Fibroblast of mammary gland (primary cell): ENCODE measurements around the gene CLEC3A.
A peak's percentile ranks its signal among the peaks of the same experiment; 100 is the strongest.
"Not testable (repeated sequence)": the region's sequence is repeated elsewhere in the genome, so short reads cannot be mapped to it uniquely, and the experiment has no call there.

Source experiments
- DNase-seq: peaks from one replicate; pipeline ENCODE4 v3.0.0-alpha.2; 2010; ENCODE audit warnings: low read depth
- H3K4me3 ChIP-seq: 2 replicates; pipeline ENCODE4 v1.5.1; 2011; ENCODE audit warnings: low read depth, mild to moderate bottlenecking, low read length, moderate library complexity; ENCODE audit not compliant: control insufficient read depth
- CTCF ChIP-seq: conservative IDR thresholded peaks from 2 replicates; pipeline ENCODE4 v1.5.1; 2011; ENCODE audit warnings: low read depth, low read length, inconsistent platforms; ENCODE audit not compliant: control insufficient read depth, insufficient read depth

Gene CLEC3A

GRCh38 chr16:77987810-77988209, 34.5 kb upstream of the CLEC3A start:
- H3K4me3 ChIP-seq: no peak overlapping the region
- no peak for TF ChIP-seq CTCF
- DNase-seq: no peak

GRCh38 chr16:77989846-77990245, 32.5 kb upstream of the CLEC3A start:
- no peak overlapping the region for H3K4me3 ChIP-seq
- DNase-seq: no peak
- no peak for TF ChIP-seq CTCF

- no peak for DNase-seq
- no peak for TF ChIP-seq CTCF
- H3K4me3 ChIP-seq: no peak overlapping the region
Observed at GRCh38 chr16:77991701-77992100, 30.6 kb upstream of the CLEC3A start.

GRCh38 chr16:77992381-77992780, 30.0 kb upstream of the CLEC3A start:
- DNase-seq, H3K4me3 ChIP-seq: not testable (repeated sequence)

- peak; percentile 68 for DNase-seq
Observed at GRCh38 chr16:77993111-77993985, 29.0 kb upstream of the CLEC3A start.

GRCh38 chr16:77995843-77996455, 26.4 kb upstream of the CLEC3A start:
- DNase-seq: no peak
- no peak overlapping the region for H3K4me3 ChIP-seq
- TF ChIP-seq CTCF: no peak

More at GRCh38 chr16:77993111-77993985, 29.0 kb upstream of the CLEC3A start:
- TF ChIP-seq CTCF: no peak
- no peak overlapping the region for H3K4me3 ChIP-seq

GRCh38 chr16:77998350-77999023, 23.9 kb upstream of the CLEC3A start:
- DNase-seq: no peak
- TF ChIP-seq CTCF: no peak

More at GRCh38 chr16:77998350-77999023, 23.9 kb upstream of the CLEC3A start:
- H3K4me3 ChIP-seq: no peak overlapping the region
